Osteoblast (primary cell): ENCODE measurements around the gene SPAST. TPM values are rescaled to one million over a fixed set of nuclear protein-coding genes. Genes with fewer than 3 reads are reported as not detected.
A peak's percentile ranks its signal among the peaks of the same experiment; 100 is the strongest.
"Not testable (repeated sequence)": the region's sequence is repeated elsewhere in the genome, so short reads cannot be mapped to it uniquely, and the experiment has no call there.

ENCODE experiments used
- DNase-seq: peaks from one replicate; pipeline ENCODE4 v3.0.0; 2011; ENCODE audit warnings: low spot score, mixed read lengths; ENCODE audit not compliant: insufficient read length; ENCODE audit errors: missing footprints
- H2AFZ ChIP-seq: 2 replicates; pipeline ENCODE4 v1.6.0; 2011; ENCODE audit warnings: mild to moderate bottlenecking, low read length
- H3K27ac ChIP-seq: 2 replicates; pipeline ENCODE4 v1.5.1; 2011; ENCODE audit warnings: mild to moderate bottlenecking, low read depth, low read length, moderate library complexity
- H3K27me3 ChIP-seq: 2 replicates; pipeline ENCODE4 v1.6.0; 2012; ENCODE audit warnings: mild to moderate bottlenecking, control low read depth, inconsistent platforms, low read length, moderate library complexity; ENCODE audit not compliant: insufficient read depth
- H3K36me3 ChIP-seq: 2 replicates; pipeline ENCODE4 v1.5.1; 2011; ENCODE audit warnings: mild to moderate bottlenecking, low read length, control low read depth, moderate library complexity; ENCODE audit not compliant: insufficient read depth
- H3K4me1 ChIP-seq: 2 replicates; pipeline ENCODE4 v1.5.1; 2011; ENCODE audit warnings: mild to moderate bottlenecking, low read length, control low read depth, moderate library complexity; ENCODE audit not compliant: insufficient read depth
- H3K4me2 ChIP-seq: 2 replicates; pipeline ENCODE4 v1.6.0; 2011; ENCODE audit warnings: mild to moderate bottlenecking, low read length; ENCODE audit not compliant: insufficient read depth
- H3K4me3 ChIP-seq: fragments of 200-600 bp; sonication (generic); 3 replicates; pipeline ENCODE4 v1.5.1; 2012; ENCODE audit warnings: mild to moderate bottlenecking, low read length, inconsistent platforms; ENCODE audit not compliant: insufficient read depth
- H3K79me2 ChIP-seq: 2 replicates; pipeline ENCODE4 v1.6.0; 2012; ENCODE audit warnings: mild to moderate bottlenecking, low read length, control low read depth, inconsistent platforms; ENCODE audit not compliant: insufficient read depth
- H3K9me3 ChIP-seq: 2 replicates; pipeline ENCODE4 v1.5.1; 2011; ENCODE audit warnings: low read depth, low read length, control low read depth
- H4K20me1 ChIP-seq: 2 replicates; pipeline ENCODE4 v1.6.0; 2012; ENCODE audit warnings: mild to moderate bottlenecking, low read length, control low read depth; ENCODE audit not compliant: insufficient read depth
- CTCF ChIP-seq: IDR thresholded peaks from 2 replicates; pipeline ENCODE4 v1.5.1; 2011; ENCODE audit warnings: mild to moderate bottlenecking, low read depth, low read length, moderate library complexity; ENCODE audit errors: extremely low read depth
- total RNA-seq: library from RNA; depleted of rRNA; stranded (reverse); fragments of >200 nt; gene quantifications from 2 replicates; pipeline ENCODE4 v1.2.3, GENCODE V29; 2012

SPAST gene
- total RNA-seq, 1 donor = 31.5 TPM

GRCh38 chr2:32128636-32129035 lies 65.3 kb downstream of the SPAST start:
- no peak for TF ChIP-seq CTCF
- Histone ChIP-seq H3K79me2 (no peaks in the 10 kb centered on the region), H3K36me3 (peaks cover 9% of the 10 kb centered on the region), H2AFZ (no peak overlapping the region), H4K20me1 (no peaks in the 10 kb centered on the region), H3K4me1 (no peaks in the 10 kb centered on the region), H3K27me3 (no peaks in the 10 kb centered on the region), H3K4me3 (no peak overlapping the region), H3K27ac (no peak overlapping the region), H3K9me3 (no peaks in the 10 kb centered on the region), H3K4me2 (no peak overlapping the region)
- peak; percentile 42 for DNase-seq

- H3K4me3 ChIP-seq = no peak overlapping the region
- TF ChIP-seq CTCF = no peak
- no peak for DNase-seq
These were observed 65.7 kb downstream of the SPAST start for GRCh38 chr2:32129086-32129485.

GRCh38 chr2:32135409-32135808 lies 72.1 kb downstream of the SPAST start:
- Histone ChIP-seq H3K9me3 (no peaks in the 10 kb centered on the region), H3K27me3 (no peaks in the 10 kb centered on the region), H3K27ac (peak overlapping the region; percentile 70), H3K36me3 (peaks cover 2% of the 10 kb centered on the region), H4K20me1 (no peaks in the 10 kb centered on the region), H2AFZ (no peak overlapping the region), H3K4me1 (peaks cover 8% of the 10 kb centered on the region), H3K4me3 (no peak overlapping the region), H3K79me2 (no peaks in the 10 kb centered on the region), H3K4me2 (no peak overlapping the region)
- TF ChIP-seq CTCF = peak; percentile 44
- DNase-seq = peak; percentile 84

More at GRCh38 chr2:32129086-32129485, 65.7 kb downstream of the SPAST start:
- H3K9me3 ChIP-seq = no peaks in the 10 kb centered on the region
- no peaks in the 10 kb centered on the region for H3K79me2 ChIP-seq
- H4K20me1 ChIP-seq = no peaks in the 10 kb centered on the region
- H2AFZ ChIP-seq = no peak overlapping the region
- no peaks in the 10 kb centered on the region for H3K4me1 ChIP-seq
- H3K27me3 ChIP-seq = no peaks in the 10 kb centered on the region
- H3K27ac ChIP-seq = no peak overlapping the region
- peaks cover 9% of the 10 kb centered on the region for H3K36me3 ChIP-seq
- H3K4me2 ChIP-seq = no peak overlapping the region

GRCh38 chr2:32136097-32136496 lies 72.7 kb downstream of the SPAST start:
- peak; percentile 13 for DNase-seq

GRCh38 chr2:32151544-32151943 lies 88.2 kb downstream of the SPAST start:
- not testable (repeated sequence) for H3K79me2 ChIP-seq, H3K4me1 ChIP-seq, H2AFZ ChIP-seq, H4K20me1 ChIP-seq, H3K9me3 ChIP-seq, H3K36me3 ChIP-seq, H3K27ac ChIP-seq, H3K4me3 ChIP-seq, DNase-seq, H3K27me3 ChIP-seq, H3K4me2 ChIP-seq

More at GRCh38 chr2:32136097-32136496, 72.7 kb downstream of the SPAST start:
- peaks cover 2% of the 10 kb centered on the region for H3K36me3 ChIP-seq
- H3K27me3 ChIP-seq = no peaks in the 10 kb centered on the region
- TF ChIP-seq CTCF = no peak
- no peak overlapping the region for H3K4me3 ChIP-seq
- H3K27ac ChIP-seq = peak overlapping the region; percentile 70
- H3K4me2 ChIP-seq = no peak overlapping the region
- H3K79me2 ChIP-seq = no peaks in the 10 kb centered on the region
- no peaks in the 10 kb centered on the region for H4K20me1 ChIP-seq
- peaks cover 8% of the 10 kb centered on the region for H3K4me1 ChIP-seq
- H3K9me3 ChIP-seq = no peaks in the 10 kb centered on the region
- no peak overlapping the region for H2AFZ ChIP-seq
